ENCODE results near the gene SERPINF2. TPM values are rescaled to one million over a fixed set of nuclear protein-coding genes. Genes with fewer than 3 reads are reported as not detected.

Gene SERPINF2
- total RNA-seq, 4 donors from 2014 or later, result 1.2 to 9.0 (median 5.9) TPM

- WGBS, 2 donors, result 70 to 73% methylated on average over 20 to 25 of the region's 25 CpGs
- intact Hi-C loops (cut with DNase I; ENCODE audit: low total_unique reads), result no loop called here
- no peak for TF ChIP-seq POLR2A (IDR thresholded peaks at IDR 0.05)
- no peak for TF ChIP-seq CTCF (IDR thresholded peaks at IDR 0.05)
- DNase-seq (ENCODE audit: low spot score in 2 of 2), result no peak
- H3K4me3 ChIP-seq (ENCODE audit: low read depth, poor library complexity, severe bottlenecking), result no peak overlapping the region
Observed at GRCh38 chr17:1754430-1755112, 11.9 kb downstream of the SERPINF2 start.

DNA sequence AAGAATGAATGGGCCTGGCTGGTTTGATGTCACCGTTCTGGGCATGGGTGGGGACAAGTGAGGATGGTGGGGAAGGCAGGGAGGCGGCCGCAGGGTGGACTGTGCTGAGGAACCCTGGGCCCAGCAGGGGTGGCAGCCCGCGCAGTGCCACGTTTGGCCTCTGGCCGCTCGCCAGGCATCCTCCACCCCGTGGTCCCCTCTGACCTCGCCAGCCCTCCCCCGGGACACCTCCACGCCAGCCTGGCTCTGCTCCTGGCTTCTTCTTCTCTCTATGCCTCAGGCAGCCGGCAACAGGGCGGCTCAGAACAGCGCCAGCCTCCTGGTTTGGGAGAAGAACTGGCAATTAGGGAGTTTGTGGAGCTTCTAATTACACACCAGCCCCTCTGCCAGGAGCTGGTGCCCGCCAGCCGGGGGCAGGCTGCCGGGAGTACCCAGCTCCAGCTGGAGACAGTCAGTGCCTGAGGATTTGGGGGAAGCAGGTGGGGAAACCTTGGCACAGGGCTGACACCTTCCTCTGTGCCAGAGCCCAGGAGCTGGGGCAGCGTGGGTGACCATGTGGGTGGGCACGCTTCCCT is 12.7 kb downstream of the SERPINF2 start:
- no peak for DNase-seq (ENCODE audit: low spot score in 2 of 2)

DNA sequence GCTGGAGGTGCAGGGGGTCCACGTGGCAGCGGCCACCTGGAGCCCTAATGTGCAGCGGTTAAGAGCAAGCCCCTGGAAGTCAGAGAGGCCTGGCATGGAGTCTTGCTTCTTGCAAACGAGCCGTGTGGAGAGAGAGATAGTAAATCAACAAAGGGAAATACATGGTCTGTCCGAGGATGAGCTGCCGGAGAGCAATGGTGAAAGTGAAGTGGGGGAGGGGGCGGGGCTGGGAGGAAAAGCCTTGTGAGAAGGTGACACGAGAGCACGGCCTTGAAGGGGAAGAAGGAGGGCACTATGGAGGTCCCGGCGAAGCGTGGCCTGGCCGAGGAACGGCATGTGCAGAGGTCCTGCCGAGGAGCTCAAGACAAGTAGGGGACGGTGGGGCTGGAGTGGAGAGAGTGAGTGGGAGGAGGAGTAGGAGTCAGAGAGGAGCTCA is 13.2 kb downstream of the SERPINF2 start:
- intact Hi-C loops (cut with DNase I; ENCODE audit: low total_unique reads), result no loop called here
- no peak for DNase-seq (ENCODE audit: low spot score in 2 of 2)
- 68 to 69% methylated on average over 17 of the region's 17 CpGs for WGBS, 2 donors
- TF ChIP-seq CTCF (IDR thresholded peaks at IDR 0.05) (no peak), POLR2A (IDR thresholded peaks at IDR 0.05) (no peak)
- H3K4me3 ChIP-seq (ENCODE audit: low read depth, poor library complexity, severe bottlenecking), result no peak overlapping the region

More for the DNA sequence above, 12.7 kb downstream of the SERPINF2 start:
- intact Hi-C loops (cut with DNase I; ENCODE audit: low total_unique reads), result no loop called here
- 42% methylated on average over 20 of the region's 20 CpGs for WGBS, 2 donors
- no peak overlapping the region for H3K4me3 ChIP-seq (ENCODE audit: low read depth, poor library complexity, severe bottlenecking)
- TF ChIP-seq POLR2A (IDR thresholded peaks at IDR 0.05) (no peak), CTCF (IDR thresholded peaks at IDR 0.05) (no peak)

GRCh38 chr17:1758807-1759206 is 16.1 kb downstream of the SERPINF2 start:
- intact Hi-C loops (cut with DNase I; ENCODE audit: low total_unique reads), result no loop called here
- 78 to 84% methylated on average over 15 of the region's 15 CpGs for WGBS, 2 donors
- no peak for DNase-seq (ENCODE audit: low spot score in 2 of 2)
- TF ChIP-seq POLR2A (IDR thresholded peaks at IDR 0.05), result no peak
- TF ChIP-seq CTCF (IDR thresholded peaks at IDR 0.05), result no peak
- H3K4me3 ChIP-seq (ENCODE audit: low read depth, poor library complexity, severe bottlenecking), result no peak overlapping the region

- DNase-seq (ENCODE audit: low spot score in 2 of 2), result no peak
- WGBS, 2 donors, result 51 to 66% methylated on average over 5 of the region's 5 CpGs
- intact Hi-C loops (cut with DNase I; ENCODE audit: low total_unique reads), result no loop called here
- no peak overlapping the region for H3K4me3 ChIP-seq (ENCODE audit: low read depth, poor library complexity, severe bottlenecking)
- TF ChIP-seq POLR2A (IDR thresholded peaks at IDR 0.05) (no peak), CTCF (IDR thresholded peaks at IDR 0.05) (no peak)
Observed at GRCh38 chr17:1759529-1759928, 16.9 kb downstream of the SERPINF2 start.
